Hepatic stellate cell (primary cell): ENCODE data around the gene CNOT2.
A peak's percentile ranks its signal among the peaks of the same experiment; 100 is the strongest.

Source experiments
- DNase-seq: peaks from one replicate; pipeline ENCODE4 v3.0.0; 2011; ENCODE audit warnings: low spot score

CNOT2 gene, protein sequence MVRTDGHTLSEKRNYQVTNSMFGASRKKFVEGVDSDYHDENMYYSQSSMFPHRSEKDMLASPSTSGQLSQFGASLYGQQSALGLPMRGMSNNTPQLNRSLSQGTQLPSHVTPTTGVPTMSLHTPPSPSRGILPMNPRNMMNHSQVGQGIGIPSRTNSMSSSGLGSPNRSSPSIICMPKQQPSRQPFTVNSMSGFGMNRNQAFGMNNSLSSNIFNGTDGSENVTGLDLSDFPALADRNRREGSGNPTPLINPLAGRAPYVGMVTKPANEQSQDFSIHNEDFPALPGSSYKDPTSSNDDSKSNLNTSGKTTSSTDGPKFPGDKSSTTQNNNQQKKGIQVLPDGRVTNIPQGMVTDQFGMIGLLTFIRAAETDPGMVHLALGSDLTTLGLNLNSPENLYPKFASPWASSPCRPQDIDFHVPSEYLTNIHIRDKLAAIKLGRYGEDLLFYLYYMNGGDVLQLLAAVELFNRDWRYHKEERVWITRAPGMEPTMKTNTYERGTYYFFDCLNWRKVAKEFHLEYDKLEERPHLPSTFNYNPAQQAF

DNA sequence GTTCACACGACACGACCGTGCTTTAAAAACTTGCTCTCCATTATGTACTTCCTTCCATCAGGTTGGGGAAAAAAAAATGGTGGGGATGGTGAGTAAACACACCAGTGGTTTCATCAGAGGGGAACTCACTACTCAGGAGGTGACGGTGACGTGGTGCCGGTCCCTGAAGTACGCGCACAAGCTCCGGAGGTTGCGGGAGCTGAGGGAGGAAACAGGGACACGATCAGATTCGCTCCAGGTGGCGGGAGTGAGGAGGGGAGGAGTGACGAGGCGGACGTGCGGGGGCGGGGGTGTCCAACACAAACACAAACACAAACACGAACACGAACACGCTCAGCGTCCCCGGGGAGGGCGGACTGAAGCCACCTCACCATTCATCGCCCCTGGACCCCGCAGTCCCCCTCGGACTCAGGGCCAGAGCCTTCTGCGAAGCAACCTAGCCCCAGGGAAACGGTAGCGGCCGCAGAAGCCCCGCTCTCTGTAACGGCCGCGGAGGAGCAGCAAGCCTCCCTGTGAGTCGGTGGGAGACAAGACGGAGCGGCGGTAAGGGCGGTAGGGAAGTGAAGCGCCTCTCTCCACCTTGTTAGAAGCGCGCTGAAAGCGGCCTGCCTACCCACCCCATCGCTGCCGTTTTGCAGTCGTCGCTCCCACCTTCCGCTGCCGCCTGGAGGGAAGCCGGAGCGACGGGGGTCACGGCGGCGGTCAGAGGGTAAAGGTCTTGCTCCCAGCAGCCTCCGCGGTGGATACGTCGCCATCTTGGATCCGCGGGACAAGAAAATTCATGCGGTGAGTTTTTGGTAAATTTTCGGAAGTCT is at the start of gene CNOT2:
Gene CNOT2, plus strand, starts transcription at position 739 of the 815 bp plus-strand sequence. CDS start 34,794 bp downstream, outside the sequence.
- peak; percentile 70 for DNase-seq

DNA sequence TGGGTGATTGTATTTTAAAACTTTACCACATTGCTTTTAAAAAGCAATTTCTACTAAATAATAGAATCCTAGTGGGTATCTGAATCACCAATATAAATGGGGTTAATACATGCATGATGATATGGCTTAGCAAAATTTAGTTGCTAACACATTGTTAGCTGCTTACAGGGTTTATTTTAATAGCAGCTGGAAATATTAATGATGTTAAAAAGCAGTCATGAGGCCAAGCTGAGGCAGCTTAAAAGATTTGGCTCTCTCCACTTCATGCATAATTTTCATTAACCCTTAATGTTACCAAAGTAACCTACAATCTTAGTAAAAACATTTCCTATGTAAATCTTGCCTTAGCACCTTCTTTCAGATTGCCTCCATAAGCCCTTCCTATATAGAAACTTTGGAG is 49.2 kb upstream of the CNOT2 start:
- no peak for DNase-seq

DNA sequence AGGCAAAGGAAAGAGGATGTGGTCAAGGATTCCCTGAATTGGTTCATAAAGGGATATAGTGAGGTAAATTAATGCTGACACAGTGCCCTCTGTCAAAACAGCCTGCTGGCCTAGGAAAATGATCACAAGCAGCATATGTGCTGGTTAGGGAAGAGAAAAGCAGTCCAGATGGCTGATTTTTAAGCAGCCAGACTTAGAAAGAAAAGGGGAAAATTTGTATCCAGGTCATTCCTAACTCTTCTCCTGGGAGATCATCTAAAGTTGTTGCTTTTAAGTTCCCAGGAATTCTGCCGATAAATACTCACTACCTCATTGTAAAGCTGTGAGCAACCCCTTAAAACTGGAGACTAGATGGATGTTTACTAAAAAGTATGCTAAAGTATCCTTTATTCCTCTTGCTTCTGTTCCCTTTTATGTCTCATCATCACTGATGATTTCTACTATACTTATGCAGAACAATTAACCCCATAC is 46.4 kb upstream of the CNOT2 start:
- DNase-seq, result no peak

DNA sequence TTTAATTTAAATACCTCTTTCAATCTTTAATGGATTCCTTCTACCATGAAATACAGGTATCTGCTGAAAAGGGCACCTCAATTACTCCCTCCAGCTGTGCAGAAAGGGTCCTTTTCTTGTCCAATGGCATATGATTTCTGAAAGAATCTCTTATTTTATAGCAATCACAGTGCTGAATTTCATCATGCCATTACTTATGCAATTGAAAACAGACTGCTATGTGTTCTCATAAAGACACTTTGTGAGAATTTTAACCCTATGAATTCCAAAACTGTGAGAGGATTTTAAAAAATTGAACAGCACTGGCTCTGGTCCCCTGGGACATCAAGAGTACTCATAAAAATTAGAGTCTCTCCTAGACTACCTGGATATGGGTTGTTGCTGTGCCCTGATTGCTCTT is 45.9 kb upstream of the CNOT2 start:
- no peak for DNase-seq

DNA sequence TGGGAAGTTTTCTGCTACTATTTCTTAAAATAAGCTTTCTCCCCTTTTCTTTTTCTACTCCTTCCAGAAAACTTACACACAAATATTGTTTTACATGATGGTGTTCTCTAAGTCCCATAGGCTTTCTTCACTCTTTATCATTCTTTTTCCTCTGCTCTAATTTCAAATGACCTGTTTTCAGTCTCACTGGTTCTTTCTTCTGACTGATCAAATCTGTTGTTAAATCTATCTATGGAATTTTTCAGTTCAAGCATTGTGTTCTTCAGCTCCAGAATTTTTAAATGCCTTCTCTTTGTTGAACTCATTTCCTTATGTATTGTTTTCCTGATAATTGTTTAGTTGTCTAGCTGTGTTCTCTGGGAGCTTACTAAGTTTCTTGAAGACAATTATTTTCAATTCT is 29.5 kb upstream of the CNOT2 start:
- DNase-seq, result no peak

DNA sequence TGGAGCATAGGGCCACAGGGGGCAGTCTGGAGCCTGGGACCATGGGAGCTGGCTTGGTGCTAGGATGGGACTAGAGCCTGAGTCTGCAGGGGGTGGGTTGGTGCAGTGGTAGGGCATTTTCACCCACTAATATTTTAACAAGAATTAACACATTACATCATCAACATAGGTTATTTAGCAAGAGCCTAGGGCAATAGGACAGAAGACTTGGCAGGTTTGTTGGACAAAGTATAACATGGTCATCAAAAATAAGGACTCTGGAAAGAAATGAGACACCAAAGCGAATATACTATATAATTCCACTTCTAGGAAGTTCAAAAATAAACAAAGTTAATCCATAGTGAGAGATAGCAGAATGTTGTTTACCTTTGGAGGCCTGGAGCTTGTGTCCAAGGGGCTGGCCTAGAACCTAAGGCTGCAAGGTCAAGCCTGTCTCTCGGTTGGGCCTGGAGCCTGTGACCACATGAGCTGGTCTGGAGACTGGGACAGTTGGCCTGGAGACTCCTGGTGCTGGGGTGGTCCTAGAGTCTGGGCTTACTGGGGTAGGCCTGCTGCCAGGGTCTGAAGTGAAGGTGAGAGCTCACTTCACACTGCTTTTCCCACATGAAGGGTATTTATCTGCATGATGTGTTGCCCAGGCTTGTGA is 28.1 kb upstream of the CNOT2 start:
- no peak for DNase-seq

DNA sequence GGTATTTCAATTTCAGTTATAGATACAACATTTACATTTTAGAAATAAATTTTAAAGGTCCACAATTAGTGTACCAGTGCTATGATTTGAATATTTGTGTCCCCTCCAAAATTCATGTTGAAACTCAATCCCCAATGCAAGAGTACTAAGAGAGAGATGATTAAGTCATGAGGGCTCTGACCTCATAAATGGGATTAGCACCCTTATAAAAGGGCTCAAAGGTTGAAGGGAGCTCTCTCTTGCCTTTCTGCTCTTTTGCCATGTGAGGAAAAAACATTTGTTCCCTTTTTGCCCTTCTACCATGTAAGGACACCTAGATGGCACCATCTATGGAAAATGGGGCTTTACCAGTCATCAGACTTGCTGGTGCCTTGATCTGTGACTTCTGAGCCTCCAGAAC is 25.8 kb upstream of the CNOT2 start:
- DNase-seq, result no peak

DNA sequence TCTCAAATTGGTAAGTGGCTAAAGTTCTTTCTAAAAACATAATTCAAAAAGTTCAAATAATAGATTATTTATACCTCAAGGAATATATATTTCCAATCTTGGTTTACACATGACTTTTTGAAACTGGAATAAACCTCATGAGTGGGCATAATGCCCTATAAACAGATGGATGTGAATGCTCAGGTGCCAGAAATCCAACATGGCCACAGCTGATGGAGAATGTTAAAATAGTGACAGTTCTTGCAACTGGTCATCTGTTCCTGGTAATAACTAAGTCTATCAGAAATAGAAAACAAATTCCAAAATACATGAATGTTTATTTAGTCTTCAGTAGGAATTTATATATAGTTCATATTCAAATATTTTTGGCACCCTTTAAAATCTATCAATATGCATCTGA is 21.6 kb upstream of the CNOT2 start:
- no peak for DNase-seq

DNA sequence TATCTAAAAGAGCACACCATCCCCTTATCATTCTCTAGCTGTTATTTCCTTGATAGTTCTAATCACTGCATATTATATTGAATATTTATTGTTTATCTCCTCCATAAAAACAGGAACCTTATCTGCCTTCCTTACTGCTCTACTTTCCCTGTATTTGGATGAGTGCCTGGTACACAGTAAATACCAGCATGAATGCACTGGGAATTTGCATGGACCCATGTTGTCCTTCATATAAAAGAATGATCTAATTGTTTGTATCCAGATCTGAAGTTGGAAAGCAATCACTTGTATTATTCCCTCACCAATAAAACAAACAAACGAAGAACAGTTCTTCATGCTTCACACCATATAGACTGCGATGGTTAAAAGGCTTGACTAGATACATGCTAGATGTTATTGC is 15.3 kb upstream of the CNOT2 start:
- no peak for DNase-seq

DNA sequence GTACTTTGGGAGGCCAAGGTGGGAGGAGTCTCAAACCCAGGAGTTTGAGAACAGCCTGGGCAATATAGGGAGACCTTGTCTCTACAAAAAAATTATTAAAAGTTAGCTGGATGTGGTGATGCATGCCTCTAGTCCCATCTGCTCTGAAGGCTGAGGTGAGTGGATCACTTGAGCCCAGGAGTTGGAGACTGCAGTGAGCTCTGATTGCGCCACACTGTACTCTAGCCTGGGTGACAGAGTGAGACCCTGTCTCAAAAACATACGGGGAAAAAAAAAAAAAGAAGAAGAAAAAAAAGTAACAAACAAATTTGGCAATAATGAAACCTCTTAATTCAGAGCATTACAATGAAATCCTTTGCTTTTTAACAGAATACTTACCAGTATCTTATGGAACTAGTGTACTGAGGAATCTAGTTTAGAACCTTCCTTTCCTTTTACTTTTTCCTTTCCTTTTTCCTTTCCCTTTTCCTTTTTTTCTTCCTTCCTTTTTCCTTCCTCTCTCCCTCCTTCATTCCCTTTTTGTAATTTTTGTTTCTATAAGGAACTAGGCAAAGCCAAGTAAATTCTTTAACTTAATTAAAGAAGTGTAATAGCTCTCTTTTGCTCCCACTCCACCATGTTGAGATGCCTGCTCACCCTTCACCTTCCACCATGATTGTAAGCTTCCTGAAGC is 12.2 kb upstream of the CNOT2 start:
- DNase-seq, result no peak

DNA sequence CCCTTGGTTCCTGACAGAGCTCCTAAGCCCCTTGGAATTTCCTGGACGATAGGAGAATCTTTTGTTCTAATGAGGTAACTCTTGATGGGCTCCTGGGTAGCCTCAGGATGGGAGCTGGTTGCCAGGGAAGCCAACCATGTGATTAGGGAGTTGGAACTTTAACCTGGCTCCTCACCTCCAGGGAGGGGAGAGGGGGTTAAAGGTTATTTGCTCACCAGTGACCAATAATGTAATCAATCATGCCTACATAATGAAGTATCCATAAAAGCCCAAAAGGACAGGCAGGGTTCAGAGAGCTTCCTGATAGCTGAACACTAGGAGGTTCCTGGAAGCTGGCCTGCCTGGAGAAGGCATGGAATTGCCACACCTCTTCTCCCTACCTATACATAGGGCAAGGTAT is 6.2 kb upstream of the CNOT2 start:
- DNase-seq, result no peak

DNA sequence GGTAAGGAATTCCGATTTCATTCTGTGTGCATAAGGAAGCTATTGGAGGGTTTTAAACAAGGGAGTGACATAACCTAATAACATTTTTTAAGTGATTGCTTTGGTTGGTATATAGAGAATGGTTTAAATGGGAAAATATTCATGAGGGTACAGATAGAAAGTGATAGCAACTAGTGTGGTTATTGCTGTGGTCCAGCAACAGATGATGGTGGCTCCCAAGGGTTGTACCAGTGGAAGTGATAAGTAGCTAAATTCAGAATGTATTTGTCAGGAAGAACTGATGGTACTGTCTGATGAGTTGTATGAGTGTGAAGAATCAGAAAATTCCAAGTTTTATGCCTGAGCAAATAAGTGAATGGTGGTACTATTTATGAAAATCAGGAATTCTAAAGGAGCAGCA is 2.6 kb upstream of the CNOT2 start:
- no peak for DNase-seq

DNA sequence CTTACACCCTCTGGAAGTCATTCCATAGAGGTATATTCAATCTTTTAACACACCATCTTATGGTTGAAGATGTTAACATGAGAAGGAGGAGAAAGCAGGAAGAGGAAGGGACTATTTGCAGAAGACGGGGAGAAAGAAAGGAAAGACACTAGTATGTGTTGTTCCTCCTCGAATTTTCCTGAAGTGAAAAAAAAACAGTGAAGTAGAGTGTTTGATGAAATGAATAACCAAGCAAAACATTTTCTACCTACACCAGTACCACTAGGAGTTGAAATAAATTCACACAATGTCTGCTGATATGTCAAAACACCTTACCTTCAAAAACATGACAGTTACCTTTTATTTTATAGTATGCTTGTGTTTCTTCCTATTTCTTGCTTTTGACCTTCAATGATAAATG is 1.4 kb upstream of the CNOT2 start:
- no peak for DNase-seq

DNA sequence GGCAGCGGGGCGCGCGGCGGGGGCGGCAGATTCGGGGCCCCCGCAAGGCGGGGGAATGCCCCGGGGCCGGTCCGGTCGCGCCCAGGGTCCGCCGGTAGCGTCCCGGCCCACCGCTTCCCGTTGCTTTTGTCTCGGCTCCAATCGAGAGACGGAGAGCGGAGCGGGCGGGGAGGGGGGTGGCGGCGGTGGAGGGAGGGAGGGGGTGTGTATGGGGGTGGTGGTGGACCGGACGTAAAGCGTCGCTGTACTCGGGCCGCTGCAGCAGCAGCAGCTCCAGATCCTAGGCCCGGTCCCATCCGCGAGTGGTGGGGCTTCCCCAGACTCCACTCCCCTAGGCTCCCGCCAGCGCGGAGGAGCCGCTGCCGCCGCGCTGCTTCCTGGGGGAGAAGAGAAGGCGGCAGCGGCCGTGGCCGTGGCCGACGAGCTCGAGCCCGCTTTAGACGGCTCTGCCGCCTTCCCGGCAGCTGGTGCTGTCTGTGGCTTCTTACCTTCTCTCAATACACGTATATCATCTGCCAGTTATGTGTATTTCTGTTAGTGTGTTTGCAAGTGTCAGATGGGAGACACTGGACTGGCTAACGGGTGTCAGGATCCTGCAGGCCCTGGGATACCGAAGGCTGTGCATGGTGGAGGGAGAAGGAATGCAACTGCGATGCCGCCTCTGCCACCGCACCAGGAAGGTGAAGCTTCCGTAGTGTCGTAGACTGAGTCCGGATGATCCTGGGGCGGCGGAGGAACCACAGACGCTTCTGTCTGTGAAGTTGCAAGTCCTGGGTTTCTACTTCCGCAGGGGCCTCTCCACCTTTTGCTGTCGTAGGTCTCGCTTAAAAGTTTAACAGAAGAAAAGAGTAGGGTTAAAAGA is 508 bp downstream of the CNOT2 start:
- peak; percentile 80 for DNase-seq

DNA sequence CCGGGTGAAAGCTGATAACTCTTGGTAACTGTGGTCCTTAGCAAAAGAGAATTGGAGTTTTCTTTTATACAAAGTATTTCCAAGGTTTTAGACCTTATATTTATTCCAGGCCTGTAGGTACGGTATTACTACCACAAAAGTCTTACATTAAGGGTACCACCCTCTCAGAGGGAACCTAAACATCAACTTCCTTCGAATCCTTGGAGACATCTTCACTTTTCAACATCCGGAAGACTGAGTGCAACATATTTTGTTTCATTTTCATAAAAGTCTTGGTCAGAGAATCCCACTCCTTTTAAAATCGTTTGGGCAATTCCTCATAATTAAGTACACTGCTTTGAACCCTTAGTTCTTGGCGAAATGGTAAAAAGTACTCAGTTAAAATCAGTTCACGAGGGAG is 1.2 kb downstream of the CNOT2 start:
- DNase-seq, result no peak

DNA sequence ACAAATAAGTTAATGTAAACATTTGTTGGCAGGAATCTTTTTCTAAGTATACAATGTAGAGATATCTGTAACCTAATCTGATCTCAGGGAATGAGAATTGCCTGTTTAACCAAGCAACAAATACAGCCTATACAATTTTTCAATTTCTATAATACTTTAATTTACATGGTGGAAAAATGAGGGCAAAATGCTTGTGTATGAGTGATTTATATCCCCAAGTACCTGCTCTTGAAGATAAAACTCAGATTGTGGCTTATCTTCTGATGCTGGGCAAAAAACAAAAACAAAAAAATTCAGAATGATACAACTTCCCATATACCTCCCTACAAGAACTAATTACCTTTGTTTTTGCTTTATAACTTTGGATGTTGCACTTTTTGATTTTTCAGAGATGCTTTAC is 2.2 kb downstream of the CNOT2 start:
- no peak for DNase-seq

DNA sequence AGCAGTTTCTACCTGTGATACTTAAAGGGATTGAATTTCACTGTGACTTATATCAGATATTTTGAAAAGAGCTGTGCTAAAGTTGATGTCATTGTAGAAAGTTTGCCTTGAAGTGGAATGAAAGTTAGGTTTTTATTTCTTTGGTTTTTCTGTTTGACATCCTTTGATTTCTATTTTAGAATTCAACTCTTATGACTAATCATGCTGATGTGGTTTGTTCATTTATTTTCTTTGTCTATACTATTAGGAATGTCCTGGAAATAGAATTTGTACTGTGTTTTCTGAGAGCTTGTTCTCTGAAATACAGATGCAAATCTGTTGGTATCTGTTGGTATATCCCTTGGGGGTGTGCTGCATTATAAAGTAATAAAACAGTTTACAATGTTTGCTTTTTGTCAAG is 3.3 kb downstream of the CNOT2 start:
- peak; percentile 34 for DNase-seq

DNA sequence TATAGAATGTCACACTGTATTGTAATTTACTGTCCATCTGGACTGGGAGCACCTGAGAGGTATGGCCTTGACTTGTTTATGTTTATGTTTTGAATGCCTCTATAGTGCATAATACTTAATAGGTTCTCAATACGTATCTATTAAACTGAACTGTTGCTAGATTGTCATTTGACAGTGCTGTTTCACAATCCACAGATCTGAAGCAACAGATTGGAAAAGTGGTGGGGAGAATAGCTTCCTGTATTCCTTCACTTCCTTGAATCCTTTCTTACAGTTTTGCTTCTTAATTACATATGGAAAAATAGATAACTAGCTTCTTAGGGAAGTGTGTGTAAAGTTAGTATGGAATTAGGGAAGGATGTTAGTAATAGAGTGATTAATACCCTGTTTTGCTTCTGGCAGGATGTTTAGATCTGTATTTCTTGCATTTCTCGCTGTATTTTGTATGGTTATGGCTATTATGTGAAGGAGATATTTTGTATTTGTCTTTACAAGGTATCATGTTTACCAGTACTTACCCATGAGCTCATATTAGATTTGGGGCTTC is 4.5 kb downstream of the CNOT2 start:
- DNase-seq, result no peak

DNA sequence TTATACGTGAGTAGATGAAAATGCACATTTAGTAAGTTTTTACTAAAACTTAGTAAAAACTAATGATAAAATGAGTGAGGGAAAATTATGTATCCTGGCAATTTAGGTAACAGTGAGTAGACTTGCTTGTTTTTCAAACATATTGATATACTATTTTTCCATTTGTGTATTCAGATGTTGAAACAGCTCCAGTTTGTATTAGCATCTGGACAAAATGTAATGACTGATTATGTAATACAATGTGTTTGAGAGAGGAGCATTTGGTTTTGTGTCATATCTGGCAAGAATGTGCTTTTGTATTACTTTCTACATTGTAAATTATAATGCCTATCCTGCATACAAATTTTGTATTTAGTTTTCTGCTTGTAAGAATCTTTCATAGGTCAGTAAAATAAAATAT is 5.6 kb downstream of the CNOT2 start:
- no peak for DNase-seq

DNA sequence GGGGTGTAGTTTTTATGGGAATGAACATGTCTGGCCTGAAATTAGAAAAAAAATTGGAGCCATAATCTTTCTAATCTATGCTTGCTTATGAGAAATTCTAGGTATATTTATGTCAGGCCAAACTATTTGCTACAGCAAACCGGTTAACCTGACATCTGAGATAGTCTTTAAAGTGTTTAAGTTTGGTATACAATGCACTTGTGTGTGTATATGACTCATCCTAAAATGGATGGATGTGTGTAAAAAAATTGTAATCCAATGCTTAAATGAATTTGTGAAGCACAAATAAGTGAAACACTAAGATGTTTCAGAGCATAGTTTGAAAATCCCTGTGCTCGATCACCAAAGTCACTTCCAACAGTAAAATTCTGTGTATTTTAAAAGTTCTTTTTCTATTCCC is 6.7 kb downstream of the CNOT2 start:
- DNase-seq, result no peak

DNA sequence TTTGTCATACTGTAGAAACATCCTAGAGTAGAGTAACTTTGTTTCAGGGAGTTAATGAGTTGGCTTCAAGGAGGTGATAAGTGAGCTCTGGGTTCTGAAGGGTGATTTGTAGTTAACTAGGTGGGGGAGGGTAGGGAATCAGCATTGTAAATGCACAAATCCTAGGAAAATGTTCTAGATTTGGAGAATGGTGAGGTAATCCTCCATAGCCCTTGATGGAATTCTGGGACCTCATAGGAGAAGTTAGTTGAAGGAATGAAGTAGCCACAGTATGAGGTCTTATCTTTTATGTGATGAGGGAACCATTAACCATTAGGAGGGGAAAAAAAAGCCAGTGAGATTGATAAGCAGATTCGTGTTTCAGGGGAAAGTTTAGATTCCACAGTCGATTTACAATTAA is 8.0 kb downstream of the CNOT2 start:
- no peak for DNase-seq
